WERI-Rb-1 (cell line): ENCODE results near the gene POLA1.

Source experiments
- DNase-seq: peaks from one replicate; pipeline ENCODE4 v3.0.0-alpha.2; 2020
- H3K27ac ChIP-seq: fragments of 250-450 bp; sonication (Bioruptor Pico); 2 replicates; pipeline ENCODE4 v1.5.1; 2020; ENCODE audit warnings: mild to moderate bottlenecking, moderate library complexity
- H3K27me3 ChIP-seq: fragments of 250-450 bp; sonication (Bioruptor Pico); 2 replicates; pipeline ENCODE4 v1.5.1; 2021; ENCODE audit warnings: mild to moderate bottlenecking, low read depth, moderate library complexity; ENCODE audit not compliant: insufficient read depth, severe bottlenecking
- H3K36me3 ChIP-seq: fragments of 250-450 bp; sonication (Bioruptor Pico); 2 replicates; pipeline ENCODE4 v1.5.1; 2020; ENCODE audit warnings: mild to moderate bottlenecking, moderate library complexity
- H3K4me3 ChIP-seq: 2 replicates; pipeline ENCODE4 v1.5.1; 2011; ENCODE audit warnings: low read depth, mild to moderate bottlenecking, control low read depth, low read length
- H3K9me3 ChIP-seq: fragments of 250-450 bp; sonication (Bioruptor Pico); 2 replicates; pipeline ENCODE4 v1.5.1; 2021; ENCODE audit warnings: mild to moderate bottlenecking, moderate library complexity; ENCODE audit not compliant: severe bottlenecking
- TF ChIP-seq, protein P1 (sequence below): IDR thresholded peaks from 2 replicates; pipeline ENCODE4 v1.5.1; 2011; ENCODE audit warnings: low read depth, mild to moderate bottlenecking, control low read depth, inconsistent platforms, low read length

POLA1 gene

DNA sequence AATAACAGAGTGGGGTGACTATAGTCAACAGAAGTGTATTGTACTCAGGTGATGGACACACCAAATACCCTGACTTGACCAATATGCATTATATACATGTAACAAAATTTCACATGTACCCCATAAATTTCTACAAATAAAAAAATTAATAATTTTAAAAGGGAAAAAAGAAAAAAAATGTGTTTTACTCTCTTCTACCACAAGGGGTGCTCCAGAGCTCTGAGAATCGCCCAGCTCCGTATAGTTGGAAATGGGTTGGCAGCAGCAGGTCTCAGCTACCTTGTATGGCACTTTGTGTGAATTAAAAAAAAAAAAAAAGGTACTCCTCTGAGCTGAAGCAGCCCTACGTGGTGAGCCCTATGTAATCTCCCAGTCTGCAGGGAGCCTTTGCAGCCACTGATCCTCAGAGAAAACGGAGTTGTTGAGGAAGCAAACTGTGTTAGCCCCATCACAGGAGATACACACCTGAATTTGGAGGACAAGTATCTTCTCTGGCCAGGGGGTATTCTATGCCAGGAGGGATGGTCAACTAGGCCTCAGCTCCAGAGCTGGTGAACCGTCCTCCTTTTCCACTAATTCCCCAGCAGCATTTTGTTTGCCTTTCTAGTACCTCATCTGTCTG is 17.2 kb upstream of the POLA1 start:
- H3K36me3 ChIP-seq, result no peaks in the 10 kb centered on the region
- TF ChIP-seq, protein P1, sequence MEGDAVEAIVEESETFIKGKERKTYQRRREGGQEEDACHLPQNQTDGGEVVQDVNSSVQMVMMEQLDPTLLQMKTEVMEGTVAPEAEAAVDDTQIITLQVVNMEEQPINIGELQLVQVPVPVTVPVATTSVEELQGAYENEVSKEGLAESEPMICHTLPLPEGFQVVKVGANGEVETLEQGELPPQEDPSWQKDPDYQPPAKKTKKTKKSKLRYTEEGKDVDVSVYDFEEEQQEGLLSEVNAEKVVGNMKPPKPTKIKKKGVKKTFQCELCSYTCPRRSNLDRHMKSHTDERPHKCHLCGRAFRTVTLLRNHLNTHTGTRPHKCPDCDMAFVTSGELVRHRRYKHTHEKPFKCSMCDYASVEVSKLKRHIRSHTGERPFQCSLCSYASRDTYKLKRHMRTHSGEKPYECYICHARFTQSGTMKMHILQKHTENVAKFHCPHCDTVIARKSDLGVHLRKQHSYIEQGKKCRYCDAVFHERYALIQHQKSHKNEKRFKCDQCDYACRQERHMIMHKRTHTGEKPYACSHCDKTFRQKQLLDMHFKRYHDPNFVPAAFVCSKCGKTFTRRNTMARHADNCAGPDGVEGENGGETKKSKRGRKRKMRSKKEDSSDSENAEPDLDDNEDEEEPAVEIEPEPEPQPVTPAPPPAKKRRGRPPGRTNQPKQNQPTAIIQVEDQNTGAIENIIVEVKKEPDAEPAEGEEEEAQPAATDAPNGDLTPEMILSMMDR, result peak; percentile 49
- no peak overlapping the region for H3K4me3 ChIP-seq
- no peaks in the 10 kb centered on the region for H3K9me3 ChIP-seq
- DNase-seq, result no peak
- peaks cover 7% of the 10 kb centered on the region for H3K27me3 ChIP-seq
- no peak overlapping the region for H3K27ac ChIP-seq

DNA sequence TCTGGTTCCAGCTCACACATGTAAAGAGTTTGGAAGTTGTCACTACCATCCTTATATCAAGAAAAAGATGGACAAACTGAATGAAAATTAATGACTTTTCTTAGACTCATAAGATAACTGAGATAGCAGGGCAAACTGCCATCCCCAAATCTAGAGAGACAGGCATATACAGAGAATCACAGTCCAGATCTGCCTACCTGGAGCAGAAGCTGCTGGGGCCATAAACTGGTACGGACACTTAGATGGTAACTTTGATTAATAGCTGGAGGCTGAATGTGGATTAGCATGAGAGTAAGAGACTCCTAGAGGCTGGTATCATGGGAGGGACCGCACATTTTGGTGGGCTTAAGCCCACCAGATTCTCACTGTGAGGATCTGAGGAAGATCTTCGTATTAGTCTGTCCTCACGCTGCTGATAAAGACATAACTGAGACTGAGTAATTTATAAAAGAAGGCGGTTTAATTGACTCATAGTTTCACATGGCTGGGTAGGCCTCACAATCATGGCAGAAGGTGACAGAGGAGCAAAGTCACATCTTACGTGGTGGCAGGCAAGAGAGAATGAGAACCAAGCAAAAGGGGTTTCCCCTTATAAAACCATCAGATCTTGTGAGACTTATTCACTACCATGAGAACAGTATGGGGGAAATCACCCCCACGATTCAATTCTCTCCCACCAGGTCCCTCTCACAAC is 10.8 kb upstream of the POLA1 start:
- no peaks in the 10 kb centered on the region for H3K36me3 ChIP-seq
- TF ChIP-seq, protein P1, result no peak
- DNase-seq, result no peak
- no peak overlapping the region for H3K27ac ChIP-seq
- no peaks in the 10 kb centered on the region for H3K9me3 ChIP-seq
- H3K27me3 ChIP-seq, result no peaks in the 10 kb centered on the region
- H3K4me3 ChIP-seq, result no peak overlapping the region

DNA sequence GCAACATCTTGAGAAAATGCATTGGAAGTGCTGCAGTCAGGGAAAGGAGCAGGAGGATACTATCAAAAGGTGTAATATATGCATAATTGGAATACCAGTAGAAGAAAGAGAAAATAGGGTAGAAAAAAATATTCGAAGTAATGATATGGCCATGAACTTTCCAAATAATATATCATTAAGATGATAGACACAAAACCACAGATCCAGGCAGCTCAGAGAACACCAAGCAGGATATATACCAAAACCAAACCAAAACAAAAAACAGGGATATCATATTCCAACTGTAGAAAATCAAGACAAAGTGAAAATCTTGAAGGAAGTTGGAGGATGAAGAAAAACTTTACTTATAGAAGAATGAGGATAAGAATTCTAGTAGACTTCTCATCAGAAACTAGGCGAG is 9.7 kb upstream of the POLA1 start:
- no peak for DNase-seq
- Histone ChIP-seq H3K36me3 (no peaks in the 10 kb centered on the region), H3K27me3 (no peaks in the 10 kb centered on the region), H3K27ac (no peak overlapping the region), H3K9me3 (no peaks in the 10 kb centered on the region), H3K4me3 (no peak overlapping the region)
- TF ChIP-seq, protein P1, result no peak

DNA sequence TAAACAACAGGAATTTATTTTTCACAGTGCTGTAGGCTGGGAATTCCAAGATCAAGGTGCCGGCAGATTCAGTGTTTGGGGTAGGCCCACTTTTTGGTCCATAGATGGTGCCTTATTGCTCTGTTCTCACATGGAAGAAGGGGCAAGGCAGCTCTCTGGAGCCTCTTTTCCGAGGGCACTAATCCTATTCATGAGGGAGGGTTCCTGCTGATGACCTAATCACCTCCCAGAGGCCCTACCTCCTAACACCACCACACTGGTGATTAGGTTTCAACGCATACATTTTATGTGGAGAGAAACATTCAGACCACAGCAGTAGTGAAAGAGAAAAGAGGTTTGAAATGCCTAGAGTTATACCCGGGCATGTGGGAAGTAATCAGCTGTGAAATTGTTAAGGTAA is 1.4 kb upstream of the POLA1 start:
- Histone ChIP-seq H3K27me3 (peaks cover 11% of the 10 kb centered on the region), H3K9me3 (no peaks in the 10 kb centered on the region), H3K27ac (no peak overlapping the region), H3K4me3 (no peak overlapping the region), H3K36me3 (peaks cover 8% of the 10 kb centered on the region)
- TF ChIP-seq, protein P1, result no peak
- DNase-seq, result no peak

DNA sequence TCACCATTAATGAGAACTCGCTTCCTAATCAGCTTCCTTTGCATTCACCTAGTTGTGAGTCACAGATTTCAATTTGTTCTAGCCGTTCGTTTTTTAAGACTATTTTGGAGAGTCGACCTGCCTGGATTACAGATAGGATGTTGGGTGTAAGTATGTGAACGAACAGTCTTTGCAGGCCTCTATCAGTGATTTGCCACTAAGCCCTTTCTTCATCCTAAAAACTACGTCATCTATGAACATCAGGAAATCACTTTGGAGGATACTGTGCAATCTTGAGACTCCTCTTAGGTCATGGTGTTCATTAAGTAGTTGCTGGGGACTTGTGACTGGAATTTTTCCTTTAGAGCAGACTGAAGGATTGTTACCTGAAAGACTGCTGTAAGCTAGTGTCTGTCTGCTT is 1.1 kb downstream of the POLA1 start:
- Histone ChIP-seq H3K36me3 (peaks cover 13% of the 10 kb centered on the region), H3K27me3 (peaks cover 11% of the 10 kb centered on the region), H3K27ac (no peak overlapping the region), H3K9me3 (no peaks in the 10 kb centered on the region), H3K4me3 (peak overlapping the region; percentile 72)
- DNase-seq, result no peak
- TF ChIP-seq, protein P1, result no peak

DNA sequence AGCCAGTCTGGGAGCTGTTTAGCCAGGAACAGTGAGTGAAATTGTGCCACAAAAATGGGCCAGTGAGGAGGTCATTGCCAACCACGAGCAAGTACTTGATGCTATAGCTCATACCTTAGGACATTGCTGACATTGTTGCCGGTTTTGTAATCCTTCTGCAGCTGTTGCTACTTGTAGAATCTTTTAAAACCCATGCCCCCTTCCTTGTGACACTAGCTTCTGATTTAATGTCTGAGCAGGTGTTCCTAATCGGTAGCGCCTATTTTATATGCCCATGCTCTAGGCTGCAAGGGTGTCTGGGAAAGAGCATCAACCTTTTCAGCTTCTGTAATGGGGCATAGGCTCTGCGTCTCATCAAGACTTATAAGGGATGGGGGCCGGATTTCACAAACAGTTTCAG is 2.6 kb downstream of the POLA1 start:
- Histone ChIP-seq H3K36me3 (peaks cover 23% of the 10 kb centered on the region), H3K9me3 (no peaks in the 10 kb centered on the region), H3K27ac (no peak overlapping the region), H3K27me3 (peaks cover 8% of the 10 kb centered on the region), H3K4me3 (no peak overlapping the region)
- no peak for DNase-seq
- TF ChIP-seq, protein P1, result no peak
